Cardiac fibroblast (primary cell): ENCODE data around the gene CDKN3.

ENCODE experiments used
- DNase-seq, 2 donors: peaks; one replicate each; pipeline versions ENCODE4 v3.0.0 to v3.0.0-alpha.2; 2010; ENCODE audit warnings: low read depth in 2 of 2
- H3K4me3 ChIP-seq, 2 donors: replicated peaks in 1 of 2; 1 replicate in 1 of 2; 2 replicates in 1 of 2; pipeline ENCODE4 v1.5.1; 2011; ENCODE audit warnings: low read depth in 2 of 2, low read length in 2 of 2, mild to moderate bottlenecking in 2 of 2, moderate library complexity in 1 of 2
- CTCF ChIP-seq: IDR thresholded peaks from one replicate; pipeline ENCODE4 v1.5.1; 2011; ENCODE audit warnings: low read depth, mild to moderate bottlenecking, low read length, inconsistent platforms

CDKN3 gene

GRCh38 chr14:54362089-54362504 is 34.7 kb upstream of the CDKN3 start:
- H3K4me3 ChIP-seq, result no peak overlapping the region
- no peak for TF ChIP-seq CTCF
- no peak for DNase-seq

GRCh38 chr14:54362759-54363437 is 33.9 kb upstream of the CDKN3 start:
- TF ChIP-seq CTCF, result no peak
- no peak for DNase-seq
- H3K4me3 ChIP-seq, result no peak overlapping the region

- peak; percentile 73 to 94 for DNase-seq
- peak overlapping the region in 1 of 2 donors; percentile 0 for H3K4me3 ChIP-seq
- TF ChIP-seq CTCF, result no peak
These were observed 32.0 kb upstream of the CDKN3 start for GRCh38 chr14:54364555-54365415.

GRCh38 chr14:54366736-54367735 is 29.8 kb upstream of the CDKN3 start:
- no peak overlapping the region for H3K4me3 ChIP-seq
- peak; percentile 55 to 86 for DNase-seq
- peak; percentile 50 for TF ChIP-seq CTCF

GRCh38 chr14:54368291-54368690 is 28.5 kb upstream of the CDKN3 start:
- no peak for DNase-seq
- TF ChIP-seq CTCF, result no peak
- H3K4me3 ChIP-seq, result no peak overlapping the region

GRCh38 chr14:54369343-54369742 is 27.5 kb upstream of the CDKN3 start:
- H3K4me3 ChIP-seq, result no peak overlapping the region
- DNase-seq, result no peak
- no peak for TF ChIP-seq CTCF
